ENCODE data around the gene TMEM37.
A peak's percentile ranks its signal among the peaks of the same experiment; 100 is the strongest.
"Not testable (repeated sequence)": the region's sequence is repeated elsewhere in the genome, so short reads cannot be mapped to it uniquely, and the experiment has no call there.

Gene TMEM37

DNA sequence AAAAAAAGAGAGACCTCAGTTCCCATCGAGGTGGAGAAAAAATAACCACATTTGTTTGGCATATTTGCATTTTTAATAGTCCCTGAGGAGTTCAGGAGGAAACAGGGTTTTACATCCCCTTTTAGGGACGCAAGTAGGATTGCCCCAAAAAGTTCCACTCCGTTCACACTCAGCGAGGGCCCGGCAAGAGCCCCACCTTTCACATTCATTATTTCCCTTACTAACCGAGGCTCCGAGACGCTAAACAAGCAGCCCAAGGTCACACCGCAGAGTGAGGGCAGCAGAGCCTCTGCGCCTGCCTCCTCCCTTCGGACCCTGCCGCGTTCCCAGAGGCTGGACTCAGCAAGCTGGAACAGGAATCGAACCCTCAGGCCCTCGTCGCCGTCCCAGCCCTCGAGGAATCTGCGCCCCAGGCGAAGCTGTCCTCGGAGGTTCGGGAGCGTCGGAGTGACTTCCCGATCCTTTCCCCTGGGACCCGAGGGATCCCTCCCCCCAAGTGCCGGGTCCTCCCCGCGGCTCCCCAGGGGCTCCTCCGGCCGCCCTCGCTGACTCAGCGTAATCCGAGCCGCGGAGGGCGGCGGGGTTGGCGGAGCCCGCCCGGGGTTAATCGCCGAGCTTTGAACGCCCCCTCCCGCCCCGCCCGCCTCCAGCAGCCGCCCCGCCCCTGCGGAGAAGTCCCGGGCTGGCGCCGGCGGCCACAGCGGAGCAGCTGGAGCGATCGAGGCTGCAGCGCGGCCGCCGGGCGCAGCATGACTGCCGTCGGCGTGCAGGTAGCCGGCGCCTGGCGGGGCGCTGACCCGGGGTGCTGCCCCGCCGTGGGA, at the start of gene TMEM37:
Gene TMEM37 (plus strand): TSS at position 700 of the 821 bp plus-strand sequence. CDS start 50 bp downstream, at position 750.
- DNase-seq = peak; percentile 11

DNA sequence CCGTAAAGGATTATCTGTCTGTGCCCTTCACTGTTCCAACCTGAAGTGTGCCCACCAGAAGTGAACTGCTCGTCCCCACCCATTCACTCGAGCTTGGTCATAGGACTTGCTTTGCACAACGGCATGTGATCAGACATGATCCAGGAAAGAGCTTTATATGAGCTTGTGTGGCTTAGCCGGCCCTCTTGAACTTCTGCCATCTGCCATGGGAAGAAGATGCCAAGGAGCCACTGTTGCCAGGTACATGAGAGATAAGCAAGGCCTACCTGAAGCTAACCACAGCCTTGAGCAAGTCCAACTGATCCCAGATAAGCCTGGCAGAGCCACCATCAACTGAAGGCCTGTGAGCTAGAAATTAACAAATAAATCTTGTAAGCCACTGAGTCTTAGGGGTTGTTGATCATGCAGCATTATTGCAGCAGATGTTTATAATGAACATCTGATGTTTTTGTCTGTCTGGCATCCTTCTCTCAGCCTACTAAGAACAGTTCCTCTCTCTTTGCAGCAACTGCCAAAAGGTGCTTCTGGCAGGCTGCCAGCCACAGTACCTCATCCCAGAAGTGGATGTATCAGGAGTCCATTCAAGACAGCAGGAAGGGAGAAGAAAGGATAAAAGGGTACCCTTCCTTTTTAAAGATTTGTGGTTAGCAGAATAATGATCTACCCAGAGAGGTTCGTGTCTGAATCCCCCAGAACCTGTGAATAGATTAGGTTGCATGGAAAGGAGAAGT, 48.1 kb upstream of the TMEM37 start:
- no peak for DNase-seq

GRCh38 chr2:119384971-119385370, 46.7 kb upstream of the TMEM37 start:
- DNase-seq = no peak

DNA sequence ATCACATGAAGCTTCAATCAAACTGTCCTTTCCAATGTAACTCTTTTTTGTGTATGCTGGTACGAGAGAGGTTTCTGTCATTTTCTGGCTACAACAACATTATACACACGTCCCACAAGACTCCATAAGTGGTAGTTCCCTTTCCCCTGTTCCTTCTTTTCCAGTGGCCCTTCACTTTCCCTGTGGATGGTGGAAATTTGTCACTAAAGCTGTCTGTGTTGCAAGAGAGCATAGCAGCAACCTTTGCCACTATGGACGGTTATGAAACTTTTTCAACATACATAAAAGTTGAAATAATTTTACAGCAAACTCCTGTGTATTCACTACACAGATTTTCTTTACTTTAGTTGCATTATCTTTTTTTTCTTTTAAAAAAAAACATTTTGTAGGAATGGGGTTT, 46.2 kb upstream of the TMEM37 start:
- no peak for DNase-seq

- peak; percentile 45 for DNase-seq
Measured at GRCh38 chr2:119387381-119388129, 44.1 kb upstream of the TMEM37 start.

GRCh38 chr2:119389615-119390306, 41.9 kb upstream of the TMEM37 start:
- no peak for DNase-seq

- DNase-seq = no peak
Measured at GRCh38 chr2:119393971-119394748, 37.5 kb upstream of the TMEM37 start.

- DNase-seq = no peak
Measured at GRCh38 chr2:119397196-119397595, 34.5 kb upstream of the TMEM37 start.

DNA sequence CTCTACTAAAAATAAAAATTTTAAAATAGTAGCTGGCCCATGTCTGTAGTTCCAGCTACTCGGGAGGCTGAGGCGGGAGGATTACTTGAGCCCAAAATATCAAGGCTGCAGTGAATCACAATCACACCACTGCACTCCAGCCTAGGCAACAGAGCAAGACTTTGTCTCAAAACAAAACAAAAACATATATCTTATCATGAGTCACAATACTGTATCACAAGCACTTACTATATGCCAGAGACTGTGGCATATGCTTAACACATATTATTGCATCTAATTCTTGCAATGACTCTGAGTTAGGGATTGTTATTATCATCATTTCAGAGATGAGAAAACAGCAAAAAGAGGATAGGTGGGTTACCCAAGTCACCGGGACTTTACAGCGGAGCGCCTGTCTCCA, 29.5 kb upstream of the TMEM37 start:
- DNase-seq = no peak

GRCh38 chr2:119402645-119403560, 28.8 kb upstream of the TMEM37 start:
- no peak for DNase-seq

DNA sequence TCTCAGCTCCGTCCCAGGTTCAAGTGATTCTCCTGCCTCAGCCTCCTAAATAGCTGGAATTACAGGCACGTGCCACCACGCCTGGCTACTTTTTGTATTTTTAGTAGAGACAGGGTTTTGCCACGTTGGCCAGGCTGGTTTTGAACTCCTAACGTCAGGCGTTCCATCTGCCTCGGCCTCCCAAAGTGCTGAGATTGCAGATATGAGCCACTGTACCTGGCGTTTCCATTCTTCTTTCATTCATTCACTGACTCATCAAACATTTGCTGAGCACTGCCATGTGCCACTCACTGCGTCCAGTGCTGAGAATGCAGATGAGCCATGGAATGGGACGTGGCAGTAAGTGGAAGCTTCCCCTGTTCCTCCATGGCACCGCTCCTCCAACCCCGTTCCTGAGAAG, 28.0 kb upstream of the TMEM37 start:
- DNase-seq = not testable (repeated sequence)

- DNase-seq = no peak
Measured at GRCh38 chr2:119405151-119405550, 26.5 kb upstream of the TMEM37 start.

DNA sequence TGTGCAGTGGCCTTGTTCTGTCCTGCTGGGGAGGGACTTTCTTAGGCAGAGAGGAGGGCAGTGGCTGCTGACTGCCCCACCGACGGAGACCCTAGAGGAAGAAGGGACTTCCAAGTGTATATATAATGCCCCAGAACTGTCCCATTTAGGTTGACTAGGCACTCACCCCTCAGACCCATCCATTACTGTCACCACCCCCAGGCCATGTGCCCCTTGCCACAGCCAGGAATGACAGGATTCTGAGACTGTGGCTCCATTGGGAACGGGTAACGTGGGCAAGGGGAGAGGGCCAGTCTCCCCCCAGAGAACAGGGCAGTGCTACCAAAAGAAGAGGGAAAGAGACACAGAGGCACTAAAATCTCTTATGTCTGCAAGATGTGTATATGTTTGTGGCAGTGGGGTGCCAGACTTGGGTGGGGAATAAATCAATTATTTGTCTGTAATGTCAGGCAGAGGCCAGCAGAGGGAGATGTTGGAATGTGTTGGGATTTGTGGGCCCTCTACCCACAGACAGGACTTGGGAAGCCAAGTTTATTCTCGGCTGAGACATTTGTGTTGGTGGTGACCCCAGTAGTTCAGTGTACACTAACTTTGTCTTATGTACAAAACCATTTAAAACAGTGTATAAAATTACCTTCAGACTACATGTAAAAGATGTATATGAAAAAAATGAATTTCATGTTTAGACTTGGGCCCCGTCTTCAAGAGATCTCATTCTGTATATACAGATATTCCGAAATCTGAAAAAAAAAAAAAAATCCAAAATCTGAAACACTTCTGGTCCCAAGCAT, 24.0 kb upstream of the TMEM37 start:
- peak; percentile 7 for DNase-seq

GRCh38 chr2:119408221-119408619, 23.4 kb upstream of the TMEM37 start:
- peak; percentile 9 for DNase-seq

DNA sequence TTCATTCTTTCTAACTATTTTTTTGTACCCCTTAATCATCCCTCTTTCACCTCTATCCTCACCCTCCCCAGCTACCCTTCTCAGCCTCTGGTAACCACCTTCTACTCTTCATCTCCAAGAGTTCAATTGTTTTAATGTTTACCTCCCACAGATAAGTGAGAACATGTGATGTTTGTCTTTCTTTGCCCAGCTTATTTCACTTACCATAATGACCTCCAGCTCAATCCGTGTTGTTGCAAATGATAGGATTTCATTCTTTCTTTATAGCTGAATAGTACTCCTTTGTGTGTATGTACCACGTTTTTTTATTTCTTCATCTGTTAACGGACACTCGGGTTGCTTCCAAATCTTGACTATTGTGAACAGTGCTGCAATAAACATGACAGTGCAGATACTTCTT, 22.1 kb upstream of the TMEM37 start:
- no peak for DNase-seq

GRCh38 chr2:119414894-119415293, 16.8 kb upstream of the TMEM37 start:
- no peak for DNase-seq

DNA sequence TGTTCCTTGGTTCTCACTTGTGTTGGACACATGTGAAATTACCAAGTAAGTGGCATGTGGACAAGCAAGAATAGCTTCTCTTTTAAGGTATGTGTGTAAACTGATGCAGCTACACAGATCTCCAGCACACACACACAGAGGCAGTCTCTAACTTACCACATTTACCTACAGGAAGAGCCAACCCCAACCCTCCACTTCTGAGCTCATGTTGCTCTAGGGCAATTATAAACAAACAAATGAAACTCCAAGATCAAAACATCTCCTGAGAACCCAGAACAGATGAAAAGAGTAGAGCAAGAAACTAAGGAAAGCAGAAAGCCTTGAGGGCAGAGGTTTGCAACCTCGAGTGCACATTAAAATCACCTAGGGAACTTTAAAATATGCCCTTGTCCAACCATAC, 16.0 kb upstream of the TMEM37 start:
- no peak for DNase-seq

- DNase-seq = no peak
Measured at GRCh38 chr2:119416299-119416923, 15.2 kb upstream of the TMEM37 start.

DNA sequence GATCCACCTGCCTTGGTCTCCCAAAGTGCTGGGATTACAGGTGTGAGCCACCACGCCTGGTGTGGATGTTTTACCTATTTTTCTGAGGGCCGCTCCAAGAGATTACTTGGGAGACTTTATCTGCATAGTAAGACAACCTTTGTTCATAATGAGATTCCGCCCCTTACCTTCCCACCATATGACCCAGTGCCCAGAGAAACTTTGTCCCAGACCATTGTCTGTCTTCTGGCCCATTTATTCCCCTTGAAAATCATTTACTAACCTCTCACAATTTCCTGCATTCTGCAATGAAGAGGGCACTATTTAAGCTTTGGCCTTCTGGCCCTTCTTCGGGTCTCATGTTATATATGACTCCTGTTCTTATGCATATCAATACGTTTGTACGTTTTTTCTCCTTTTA, 13.7 kb upstream of the TMEM37 start:
- no peak for DNase-seq

DNA sequence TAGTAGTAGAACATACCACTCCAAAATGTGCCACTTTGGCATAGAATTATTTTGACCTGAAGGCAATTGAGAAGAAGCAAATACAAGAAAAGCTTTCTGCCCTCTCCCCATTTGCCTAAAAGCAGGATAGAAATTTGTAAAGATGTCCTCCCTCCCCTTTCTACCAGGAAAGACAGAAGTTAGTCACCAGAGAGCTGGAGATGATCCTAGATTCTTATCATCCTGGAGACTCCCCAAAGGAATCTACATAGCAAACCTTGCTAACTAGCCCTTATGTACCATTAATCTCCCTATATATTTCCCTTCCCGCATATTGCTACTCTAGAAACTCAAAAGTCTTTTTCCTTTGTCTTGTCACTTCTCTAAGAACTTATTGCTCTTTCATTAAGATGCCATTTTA, 12.6 kb upstream of the TMEM37 start:
- no peak for DNase-seq
